T-helper 1 cell treated with Interleukin-12 subunit alpha and Interleukin-12 subunit beta and Interleukin-4 antibody, amounts not matched to agents 30 μg/mL and 1 μg/mL, for 36 hours (primary cell): ENCODE data around the gene GATD1.
A peak's percentile ranks its signal among the peaks of the same experiment; 100 is the strongest.

ENCODE experiments used
- H3K27ac Mint-ChIP-seq: one replicate; pipeline ENCODE4 v1.8.0; 2021; ENCODE audit warnings: mild to moderate bottlenecking, mixed read lengths
- H3K27me3 Mint-ChIP-seq: one replicate; pipeline ENCODE4 v1.8.0; 2021; ENCODE audit warnings: low read depth, mixed read lengths
- H3K36me3 Mint-ChIP-seq: one replicate; pipeline ENCODE4 v1.8.0; 2021; ENCODE audit warnings: low read depth, mixed read lengths
- H3K4me1 Mint-ChIP-seq: one replicate; pipeline ENCODE4 v1.8.0; 2021; ENCODE audit warnings: low read depth, mixed read lengths
- H3K4me3 Mint-ChIP-seq: one replicate; pipeline ENCODE4 v1.8.0; 2021; ENCODE audit warnings: mild to moderate bottlenecking, moderate library complexity, mixed read lengths
- H3K9me3 Mint-ChIP-seq: one replicate; pipeline ENCODE4 v1.8.0; 2021; ENCODE audit warnings: mixed read lengths

GATD1 gene

GRCh38 chr11:777288-778255, at the start of gene GATD1:
GATD1 (minus strand) TSS chr11:777487; CDS start chr11:777462, 25 bp downstream.
- no peaks in the 10 kb centered on the region for H3K27me3 Mint-ChIP-seq
- H3K27ac Mint-ChIP-seq = peak within 1 kb of the TSS; percentile 77
- H3K9me3 Mint-ChIP-seq = no peaks in the 10 kb centered on the region
- H3K4me1 Mint-ChIP-seq = peaks cover 9% of the 10 kb centered on the region
- H3K36me3 Mint-ChIP-seq = no peaks in the 10 kb centered on the region
- H3K4me3 Mint-ChIP-seq = peak within 1 kb of the TSS; percentile 81

GRCh38 chr11:826836-827145, 49.5 kb upstream of the GATD1 start:
- Mint-ChIP-seq H3K4me3 (peak overlapping the region; percentile 76), H3K4me1 (peaks cover 4% of the 10 kb centered on the region), H3K36me3 (peaks cover 6% of the 10 kb centered on the region), H3K27me3 (peaks cover 36% of the 10 kb centered on the region), H3K27ac (peak overlapping the region; percentile 49), H3K9me3 (no peaks in the 10 kb centered on the region)

- H3K36me3 Mint-ChIP-seq = peaks cover 6% of the 10 kb centered on the region
- no peaks in the 10 kb centered on the region for H3K9me3 Mint-ChIP-seq
- H3K4me3 Mint-ChIP-seq = peak overlapping the region; percentile 76
- H3K27me3 Mint-ChIP-seq = peaks cover 30% of the 10 kb centered on the region
- H3K4me1 Mint-ChIP-seq = peaks cover 5% of the 10 kb centered on the region
- H3K27ac Mint-ChIP-seq = no peak overlapping the region
These were observed 48.9 kb upstream of the GATD1 start for GRCh38 chr11:826227-826621.

GRCh38 chr11:825366-826226, 48.3 kb upstream of the GATD1 start:
- peaks cover 8% of the 10 kb centered on the region for H3K4me1 Mint-ChIP-seq
- H3K4me3 Mint-ChIP-seq = no peak overlapping the region
- H3K9me3 Mint-ChIP-seq = no peaks in the 10 kb centered on the region
- peaks cover 6% of the 10 kb centered on the region for H3K36me3 Mint-ChIP-seq
- peaks cover 27% of the 10 kb centered on the region for H3K27me3 Mint-ChIP-seq
- no peak overlapping the region for H3K27ac Mint-ChIP-seq

GRCh38 chr11:824942-825341, 47.7 kb upstream of the GATD1 start:
- Mint-ChIP-seq H3K27ac (no peak overlapping the region), H3K36me3 (peaks cover 6% of the 10 kb centered on the region), H3K4me3 (no peak overlapping the region), H3K4me1 (peaks cover 8% of the 10 kb centered on the region), H3K9me3 (no peaks in the 10 kb centered on the region), H3K27me3 (peaks cover 26% of the 10 kb centered on the region)

- Mint-ChIP-seq H3K36me3 (peaks cover 6% of the 10 kb centered on the region), H3K27ac (no peak overlapping the region), H3K4me1 (peaks cover 8% of the 10 kb centered on the region), H3K9me3 (no peaks in the 10 kb centered on the region), H3K4me3 (no peak overlapping the region), H3K27me3 (peaks cover 20% of the 10 kb centered on the region)
These were observed 47.1 kb upstream of the GATD1 start for GRCh38 chr11:824292-824880.

GRCh38 chr11:823441-824291, 46.4 kb upstream of the GATD1 start:
- H3K9me3 Mint-ChIP-seq = no peaks in the 10 kb centered on the region
- no peak overlapping the region for H3K27ac Mint-ChIP-seq
- H3K36me3 Mint-ChIP-seq = peaks cover 6% of the 10 kb centered on the region
- H3K4me1 Mint-ChIP-seq = peaks cover 8% of the 10 kb centered on the region
- no peak overlapping the region for H3K4me3 Mint-ChIP-seq
- peaks cover 13% of the 10 kb centered on the region for H3K27me3 Mint-ChIP-seq

- Mint-ChIP-seq H3K9me3 (no peaks in the 10 kb centered on the region), H3K27me3 (no peaks in the 10 kb centered on the region), H3K27ac (no peak overlapping the region), H3K36me3 (peaks cover 6% of the 10 kb centered on the region), H3K4me1 (peaks cover 6% of the 10 kb centered on the region), H3K4me3 (no peak overlapping the region)
These were observed 44.5 kb upstream of the GATD1 start for GRCh38 chr11:821512-822371.

GRCh38 chr11:820655-821511, 43.6 kb upstream of the GATD1 start:
- Mint-ChIP-seq H3K4me1 (peaks cover 7% of the 10 kb centered on the region), H3K36me3 (peaks cover 6% of the 10 kb centered on the region), H3K27ac (peak overlapping the region; percentile 20), H3K9me3 (no peaks in the 10 kb centered on the region), H3K4me3 (peak overlapping the region; percentile 82), H3K27me3 (no peaks in the 10 kb centered on the region)

- peaks cover 3% of the 10 kb centered on the region for H3K36me3 Mint-ChIP-seq
- H3K27me3 Mint-ChIP-seq = no peaks in the 10 kb centered on the region
- peak overlapping the region; percentile 78 for H3K27ac Mint-ChIP-seq
- no peaks in the 10 kb centered on the region for H3K9me3 Mint-ChIP-seq
- peaks cover 7% of the 10 kb centered on the region for H3K4me1 Mint-ChIP-seq
- peak overlapping the region; percentile 82 for H3K4me3 Mint-ChIP-seq
These were observed 42.8 kb upstream of the GATD1 start for GRCh38 chr11:819943-820649.

GRCh38 chr11:819129-819931, 42.0 kb upstream of the GATD1 start:
- Mint-ChIP-seq H3K4me3 (peak overlapping the region; percentile 84), H3K27ac (peak overlapping the region; percentile 62), H3K9me3 (no peaks in the 10 kb centered on the region), H3K36me3 (no peaks in the 10 kb centered on the region), H3K4me1 (peaks cover 7% of the 10 kb centered on the region), H3K27me3 (no peaks in the 10 kb centered on the region)
